OCI-M1 (cell line): ENCODE measurements around the gene SFMBT1.

ENCODE experiments used
- DNase-seq: peaks from one replicate; lab custom pipeline; 2025; lab: John Stamatoyannopoulos, UW

SFMBT1 gene, protein sequence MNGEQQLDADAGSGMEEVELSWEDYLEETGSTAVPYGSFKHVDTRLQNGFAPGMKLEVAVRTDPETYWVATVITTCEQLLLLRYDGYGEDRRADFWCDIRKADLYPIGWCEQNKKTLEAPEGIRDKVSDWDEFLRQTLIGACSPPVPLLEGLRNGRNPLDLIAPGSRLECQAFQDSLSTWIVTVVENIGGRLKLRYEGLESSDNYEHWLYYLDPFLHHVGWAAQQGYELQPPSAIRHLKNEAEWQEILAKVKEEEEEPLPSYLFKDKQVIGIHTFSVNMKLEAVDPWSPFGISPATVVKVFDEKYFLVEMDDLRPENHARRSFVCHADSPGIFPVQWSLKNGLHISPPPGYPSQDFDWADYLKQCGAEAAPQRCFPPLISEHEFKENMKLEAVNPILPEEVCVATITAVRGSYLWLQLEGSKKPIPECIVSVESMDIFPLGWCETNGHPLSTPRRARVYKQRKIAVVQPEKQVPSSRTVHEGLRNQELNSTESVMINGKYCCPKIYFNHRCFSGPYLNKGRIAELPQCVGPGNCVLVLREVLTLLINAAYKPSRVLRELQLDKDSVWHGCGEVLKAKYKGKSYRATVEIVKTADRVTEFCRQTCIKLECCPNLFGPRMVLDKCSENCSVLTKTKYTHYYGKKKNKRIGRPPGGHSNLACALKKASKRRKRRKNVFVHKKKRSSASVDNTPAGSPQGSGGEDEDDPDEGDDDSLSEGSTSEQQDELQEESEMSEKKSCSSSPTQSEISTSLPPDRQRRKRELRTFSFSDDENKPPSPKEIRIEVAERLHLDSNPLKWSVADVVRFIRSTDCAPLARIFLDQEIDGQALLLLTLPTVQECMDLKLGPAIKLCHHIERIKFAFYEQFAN

DNA sequence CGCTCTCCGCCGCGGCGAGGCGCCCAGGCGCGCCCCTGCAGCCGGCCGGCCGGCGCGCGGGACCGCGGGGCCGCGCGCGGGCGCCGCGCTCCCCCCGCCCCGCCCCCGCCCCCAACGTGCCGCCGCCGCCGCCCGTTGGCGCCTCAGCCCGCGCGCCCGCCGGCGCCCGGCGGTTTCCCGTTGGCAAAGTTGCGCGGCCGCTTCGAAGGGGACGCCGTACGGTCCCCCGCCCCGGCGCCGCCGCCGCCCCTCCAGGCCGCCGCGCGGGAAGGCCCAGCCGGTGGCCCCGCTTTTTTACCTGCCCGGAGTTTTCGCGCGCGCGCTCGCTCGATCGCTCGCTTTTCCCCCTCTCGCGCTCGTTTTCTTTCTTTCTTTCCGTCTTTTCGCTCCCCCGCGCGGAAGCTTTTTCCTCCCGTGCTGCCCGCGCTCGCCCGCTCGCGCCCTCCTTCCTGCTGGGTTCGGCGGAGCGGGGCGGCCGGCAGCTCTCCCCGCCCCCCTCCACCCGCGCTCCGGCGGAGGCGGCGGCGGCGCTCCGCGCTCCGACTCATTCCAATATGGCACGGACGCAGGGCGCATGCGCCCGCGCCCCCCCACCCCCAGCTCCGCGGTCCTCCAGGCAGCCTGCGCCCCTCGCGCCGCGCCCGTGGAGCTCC, at the start of gene SFMBT1:
Gene SFMBT1, minus strand, starts transcription at position 556 of the 653 bp plus-strand sequence. CDS start 76,945 bp downstream, outside the sequence.
- DNase-seq, result peak; percentile 75

DNA sequence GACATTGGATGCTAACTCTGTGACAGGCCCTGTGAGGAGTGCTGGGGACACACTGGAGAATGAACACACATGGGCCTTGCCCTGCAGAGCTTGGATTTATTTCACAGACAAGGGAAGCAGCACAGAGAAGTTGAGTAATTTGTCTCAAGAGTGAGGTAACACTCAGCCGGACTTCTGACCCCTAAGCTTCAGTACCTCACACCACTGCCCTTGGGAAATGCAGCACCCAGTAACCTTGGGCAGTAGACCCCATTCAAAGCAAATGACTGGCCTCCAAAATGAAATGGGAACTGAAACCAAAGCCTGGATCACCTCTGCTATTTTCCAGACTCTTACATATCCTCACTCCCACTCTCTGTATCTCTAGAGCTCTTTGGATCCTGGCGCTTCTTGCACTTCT, 47.1 kb upstream of the SFMBT1 start:
- DNase-seq, result no peak

DNA sequence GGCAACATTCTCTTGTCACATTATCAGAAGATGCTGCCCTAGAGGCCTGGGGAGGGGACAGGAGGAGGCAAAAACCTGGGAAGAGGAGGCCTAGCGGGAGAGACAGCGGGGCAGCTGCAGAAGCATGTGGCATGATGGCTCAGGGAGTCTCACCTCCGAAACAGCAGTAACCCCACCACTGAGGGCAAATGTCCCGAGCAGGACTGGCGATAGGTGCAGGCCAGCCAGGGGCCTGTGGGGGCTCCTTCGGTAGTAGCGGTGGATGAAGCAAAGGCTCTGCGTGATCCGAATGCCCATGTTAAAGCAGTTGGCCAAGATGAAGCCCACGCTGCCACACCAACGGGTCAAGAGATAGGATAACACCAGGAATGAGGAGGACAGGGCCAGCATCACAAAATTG, 46.3 kb upstream of the SFMBT1 start:
- DNase-seq, result no peak

DNA sequence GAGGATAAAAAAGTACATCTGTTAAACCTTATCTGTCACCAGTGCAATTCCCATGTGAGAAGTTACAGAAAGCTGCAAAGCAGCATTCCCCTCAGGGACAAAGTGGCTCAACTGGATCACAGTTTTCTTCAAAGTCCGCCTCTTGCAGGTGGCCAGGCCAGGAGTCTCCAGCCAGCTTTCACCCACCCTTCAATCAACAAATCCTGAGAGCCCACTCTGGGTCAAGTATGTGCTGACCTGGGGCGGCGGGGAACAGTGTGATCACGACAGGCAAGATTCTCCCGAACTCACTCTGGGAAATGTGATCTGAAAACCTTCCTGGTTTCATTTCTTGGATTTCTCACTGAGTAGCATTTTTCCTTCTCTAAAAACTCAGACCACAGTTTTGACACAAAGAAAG, 45.1 kb upstream of the SFMBT1 start:
- no peak for DNase-seq

DNA sequence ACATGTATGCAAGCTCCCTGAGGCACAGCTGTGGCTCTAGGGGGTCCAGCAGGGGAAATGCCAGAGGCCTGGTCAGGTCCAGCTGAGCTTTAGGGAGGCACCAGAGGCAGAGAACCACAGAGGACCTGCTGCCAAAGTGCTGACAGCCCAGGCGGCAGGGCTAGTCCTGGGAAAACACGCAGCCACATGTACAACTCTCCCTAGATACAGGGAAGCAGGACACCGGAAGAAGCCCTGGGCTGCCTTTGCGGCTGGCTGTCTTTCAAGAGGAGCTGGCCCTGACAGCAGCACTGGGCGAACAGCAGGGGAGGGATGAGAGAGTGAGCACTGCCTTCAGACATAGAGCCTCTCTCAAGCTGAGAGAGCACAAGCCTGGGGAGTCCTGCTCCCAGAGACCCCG, 43.6 kb upstream of the SFMBT1 start:
- no peak for DNase-seq

DNA sequence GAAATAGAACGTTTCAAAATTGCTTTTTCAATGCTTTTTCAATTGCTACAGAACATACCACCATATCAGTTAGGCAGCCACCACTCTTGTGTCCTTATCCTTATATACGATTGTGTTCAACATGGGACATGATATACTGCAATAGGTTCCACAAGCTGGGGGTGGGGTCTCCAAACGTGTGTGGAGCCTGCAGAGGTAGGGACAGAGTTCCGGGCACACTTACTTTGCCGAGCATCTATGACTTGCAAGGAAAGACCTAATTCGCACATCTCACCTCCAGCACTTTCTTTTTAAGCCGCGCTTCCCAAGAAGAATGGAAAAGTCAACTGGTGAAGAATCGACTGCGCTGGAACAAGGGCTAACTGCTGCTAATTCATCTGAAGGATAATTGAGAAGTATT, 39.6 kb upstream of the SFMBT1 start:
- no peak for DNase-seq

DNA sequence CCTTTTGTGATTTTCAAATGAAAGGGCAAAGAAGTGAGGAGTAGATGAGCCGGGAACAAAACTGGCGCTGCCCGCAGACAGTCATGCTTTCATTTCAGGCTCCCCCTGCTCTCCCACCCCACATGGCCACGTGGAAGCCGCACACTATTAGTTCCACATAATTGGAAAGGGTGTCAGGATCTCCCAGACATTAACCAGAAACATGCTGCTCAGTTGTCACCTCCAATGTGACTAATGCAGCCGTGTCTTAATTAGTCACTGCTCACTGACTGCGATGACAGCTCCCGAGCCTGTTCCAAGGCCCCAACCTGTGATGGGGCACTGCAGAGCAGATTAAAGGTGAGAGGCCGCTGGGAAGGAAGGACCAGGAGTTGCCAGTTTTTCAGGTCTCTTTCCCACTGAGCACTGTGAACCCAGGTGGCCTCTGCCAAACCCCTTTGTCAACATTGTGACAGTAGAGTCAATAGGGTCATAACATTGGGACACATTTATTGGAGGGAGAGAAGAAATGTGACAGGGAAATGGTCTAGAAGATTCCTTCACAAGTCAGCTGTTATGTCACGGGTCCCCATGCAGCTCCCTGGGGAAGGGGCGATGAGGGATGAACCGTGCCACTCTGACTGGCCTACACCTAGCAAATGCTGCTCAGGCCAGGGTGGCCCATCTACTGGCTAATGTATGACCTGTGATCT, 38.6 kb upstream of the SFMBT1 start:
- no peak for DNase-seq

DNA sequence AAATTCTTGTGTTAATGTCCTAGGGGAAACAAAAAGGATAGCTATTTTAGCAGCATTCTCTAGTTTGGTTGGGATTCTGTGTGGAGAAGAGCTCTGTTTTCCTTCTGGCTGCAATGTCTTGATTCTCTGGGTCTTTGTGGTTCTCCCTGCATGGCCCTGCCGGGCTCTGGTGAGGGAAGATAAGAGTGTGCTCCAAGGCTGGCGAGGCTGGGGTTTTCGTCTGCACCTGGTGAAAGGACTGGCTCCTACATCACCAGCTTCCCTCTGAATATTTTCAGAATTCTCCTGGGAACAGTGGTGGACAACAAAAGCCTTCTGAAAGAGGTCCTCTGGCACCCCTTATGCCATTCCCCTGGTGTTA, 38.1 kb upstream of the SFMBT1 start:
- peak; percentile 74 for DNase-seq

DNA sequence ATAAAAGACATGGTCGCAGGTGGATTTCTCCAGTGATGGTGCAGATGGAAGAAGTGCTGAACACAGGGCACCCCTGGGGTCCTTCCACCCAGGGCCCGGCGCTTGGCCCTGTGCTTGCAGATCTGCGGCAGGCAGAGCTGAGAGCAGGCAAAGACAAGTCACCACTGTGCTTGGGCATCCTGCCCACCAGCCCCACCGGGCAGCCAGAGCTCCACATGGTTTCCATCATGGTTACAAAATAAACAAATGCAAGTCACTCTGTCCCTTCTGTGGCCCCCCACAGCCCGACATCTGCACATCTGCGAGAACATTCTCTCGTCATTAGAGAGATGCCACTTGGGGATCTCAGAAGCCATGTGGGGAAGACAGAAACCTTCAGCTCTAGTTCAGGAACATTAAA, 37.6 kb upstream of the SFMBT1 start:
- peak; percentile 57 for DNase-seq

DNA sequence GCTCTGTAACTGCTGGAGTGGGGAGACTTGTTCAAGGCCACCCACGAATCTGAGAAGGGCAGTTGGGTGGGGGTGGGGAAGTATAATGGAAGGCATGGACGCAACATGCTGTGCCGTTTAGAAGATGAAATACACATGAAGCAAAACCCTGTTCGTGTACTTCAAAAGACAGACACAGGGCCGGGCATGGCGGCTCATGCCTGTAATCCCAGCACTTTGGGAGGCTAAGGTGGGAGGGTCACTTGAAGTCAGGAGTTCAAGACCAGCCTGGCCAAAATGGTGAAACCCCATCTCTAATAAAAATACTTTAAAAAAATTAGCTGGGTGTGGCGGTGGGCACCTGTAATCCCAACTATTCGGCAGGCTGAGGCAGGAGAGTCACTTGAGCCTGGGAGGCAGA, 36.9 kb upstream of the SFMBT1 start:
- DNase-seq, result no peak

DNA sequence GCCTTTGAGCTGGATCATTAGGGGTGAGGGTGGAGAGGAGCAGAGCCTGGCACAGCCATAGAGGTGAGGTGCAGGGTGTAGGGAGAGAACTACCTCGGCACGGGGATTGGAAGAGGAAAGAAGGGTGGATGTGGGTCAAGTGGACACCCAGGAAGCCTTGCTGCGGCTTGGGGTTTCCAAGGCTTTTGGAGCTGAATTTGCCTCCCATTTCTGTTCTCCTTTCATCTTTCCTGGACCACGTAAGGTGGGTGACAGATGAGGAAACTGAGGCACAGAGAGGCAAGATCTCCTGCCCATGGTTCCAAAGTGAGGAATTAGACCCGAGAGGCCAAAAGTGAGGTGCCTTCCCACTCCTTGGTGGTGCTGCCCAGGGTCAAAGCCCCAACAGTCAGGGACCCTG, 35.4 kb upstream of the SFMBT1 start:
- no peak for DNase-seq

DNA sequence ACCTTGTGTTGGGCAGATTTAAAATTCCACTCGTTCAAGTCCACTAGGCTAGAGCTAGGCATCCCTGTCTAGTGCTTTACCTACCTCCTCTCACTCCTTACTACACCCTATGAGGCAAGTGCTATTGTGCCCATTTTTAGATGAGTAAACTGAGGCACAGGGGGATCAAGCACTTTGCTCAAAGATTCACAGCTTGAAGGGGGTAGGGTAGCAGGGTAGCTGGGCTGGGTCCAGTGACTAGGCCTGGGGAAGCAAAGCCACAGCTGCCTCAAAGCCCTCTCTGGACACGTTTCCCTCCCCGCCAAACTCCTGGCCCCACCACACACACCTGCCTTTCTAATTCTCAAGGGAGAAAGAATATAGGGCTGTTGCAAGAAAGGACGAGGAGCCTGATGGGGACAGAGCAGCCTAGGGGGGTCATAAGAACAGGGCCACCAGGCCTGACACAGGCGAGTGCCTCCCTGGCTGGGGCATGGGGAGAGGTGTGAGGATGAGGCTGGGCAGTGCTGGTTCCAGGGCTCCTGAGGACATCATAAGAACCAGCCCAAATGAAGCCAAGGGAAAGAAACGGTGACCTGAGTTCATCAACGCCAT, 34.8 kb upstream of the SFMBT1 start:
- no peak for DNase-seq

DNA sequence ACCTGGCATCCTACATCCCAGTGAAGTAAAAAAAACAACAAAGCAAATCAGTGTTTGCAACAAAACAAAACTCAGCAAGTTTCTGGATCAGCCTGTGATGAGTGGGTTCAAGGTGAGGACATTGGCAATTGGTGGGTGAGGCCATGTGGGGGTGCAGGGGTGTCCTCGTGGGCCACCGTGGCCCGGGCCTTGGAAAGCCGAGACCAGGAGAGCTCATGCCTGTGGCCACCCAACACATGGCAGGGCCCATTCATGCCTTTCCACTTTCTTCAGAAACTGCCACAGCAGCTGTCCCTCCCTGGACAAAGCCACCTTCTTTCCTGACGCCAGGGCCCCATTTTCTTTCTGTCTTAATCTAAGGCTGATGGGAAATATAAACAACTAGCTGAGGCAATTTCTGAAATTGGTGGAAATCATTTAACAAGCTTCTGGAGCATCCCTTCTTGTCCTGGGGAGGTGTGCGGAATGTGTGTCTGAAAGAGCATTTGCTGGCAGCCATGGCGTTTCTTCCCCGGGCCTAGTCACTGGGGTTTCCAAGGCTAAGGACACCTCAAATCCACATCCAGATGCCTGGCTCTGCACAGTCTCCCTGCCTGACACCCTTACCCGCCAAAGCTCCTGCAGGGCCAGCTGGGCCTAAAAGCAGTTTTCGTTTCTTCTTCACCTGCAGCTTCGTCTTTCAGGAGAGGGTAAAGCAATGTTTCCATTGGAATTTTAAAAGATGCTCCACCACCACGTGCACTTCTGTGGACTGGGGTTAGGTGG, 34.1 kb upstream of the SFMBT1 start:
- no peak for DNase-seq

DNA sequence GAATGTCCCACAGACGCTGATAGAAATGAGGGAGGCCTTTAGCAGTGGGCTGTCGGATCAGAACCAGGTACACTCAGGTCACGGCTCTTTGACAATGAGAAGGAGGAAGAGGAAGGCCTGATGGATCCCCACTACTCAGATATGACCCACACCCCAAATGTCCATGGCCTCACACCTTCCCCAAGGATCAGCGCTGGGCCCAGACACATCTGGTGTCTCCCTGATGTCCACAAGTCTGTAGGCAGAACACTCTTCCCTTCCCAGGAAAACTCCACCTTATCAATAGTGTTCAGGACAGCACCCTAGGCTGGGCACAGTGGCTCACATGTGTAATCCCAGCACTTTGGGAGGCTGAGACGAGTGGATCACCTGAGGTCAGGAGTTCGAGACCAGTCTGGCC, 33.3 kb upstream of the SFMBT1 start:
- DNase-seq, result no peak

DNA sequence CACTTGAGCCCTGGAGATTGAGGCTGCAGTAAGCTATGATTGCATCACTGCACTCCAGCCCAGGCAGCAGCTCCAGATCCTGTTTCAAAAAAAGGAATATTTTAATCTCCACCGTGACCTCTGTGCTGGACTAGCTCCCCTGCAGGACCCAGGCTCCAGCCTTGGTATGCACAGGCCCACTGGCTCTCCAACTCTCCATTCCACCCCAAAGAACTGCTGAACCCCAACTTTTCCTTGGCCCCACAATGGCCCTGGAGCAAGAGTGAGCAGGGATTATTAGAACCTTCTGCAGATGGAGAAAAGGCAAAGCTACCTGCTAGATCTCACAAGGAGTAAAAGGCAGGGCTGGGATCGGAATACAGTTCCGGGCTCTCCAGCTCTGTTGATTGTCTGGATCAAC, 32.8 kb upstream of the SFMBT1 start:
- no peak for DNase-seq

DNA sequence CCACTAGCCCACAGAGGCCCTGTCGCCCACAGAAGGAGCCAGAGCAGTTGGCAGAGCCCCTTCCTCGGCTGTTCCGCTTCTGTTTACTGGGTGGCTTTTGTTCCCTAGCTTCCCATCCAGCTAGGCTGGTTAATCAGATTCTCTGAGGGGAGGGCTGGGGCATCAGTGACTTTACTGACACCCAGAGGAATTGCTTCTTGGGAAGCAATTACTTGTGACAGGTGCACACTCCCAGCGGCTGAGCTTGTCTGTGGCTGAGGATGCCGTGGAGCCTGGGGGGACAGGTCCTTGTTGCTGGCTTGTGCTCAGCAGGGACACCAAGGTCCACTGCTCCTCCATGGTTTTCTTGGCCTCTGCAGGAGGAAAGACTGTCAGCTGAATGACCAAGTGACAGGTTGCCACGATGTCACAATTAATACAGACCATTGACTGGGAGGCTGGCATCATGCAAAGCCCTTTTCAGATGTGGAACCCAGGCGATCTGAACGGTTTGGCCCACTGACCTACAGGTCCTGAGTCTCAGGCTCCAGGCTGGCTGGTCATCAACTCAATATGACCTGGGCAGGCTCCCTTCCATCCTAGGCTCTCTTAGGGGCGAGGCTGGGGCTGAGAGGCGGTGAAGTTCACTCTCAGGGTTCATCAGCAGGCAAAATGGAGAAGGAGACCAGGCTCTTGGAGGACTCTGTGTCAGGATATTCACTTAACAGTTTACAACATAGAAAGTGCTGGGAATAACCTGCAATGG, 31.8 kb upstream of the SFMBT1 start:
- no peak for DNase-seq

DNA sequence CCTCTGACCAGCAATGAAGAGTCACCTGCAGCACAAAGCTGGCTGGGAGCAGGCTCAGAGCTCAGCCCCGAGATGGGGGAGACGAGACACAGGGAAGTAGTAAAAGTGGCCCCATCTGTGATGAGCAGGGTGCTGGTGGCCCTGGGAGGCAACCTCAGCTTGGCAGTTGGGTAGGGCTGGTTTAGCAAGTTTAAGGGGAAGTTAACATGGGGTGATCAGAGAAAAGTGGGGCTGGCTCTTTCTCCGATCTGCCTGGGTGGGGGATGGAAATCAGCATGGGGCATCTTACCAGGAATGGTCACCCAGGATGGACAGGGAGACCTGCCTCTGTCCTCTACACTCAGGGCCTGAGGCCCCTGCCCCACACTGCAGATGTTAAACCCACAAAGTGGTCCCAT, 29.9 kb upstream of the SFMBT1 start:
- no peak for DNase-seq

DNA sequence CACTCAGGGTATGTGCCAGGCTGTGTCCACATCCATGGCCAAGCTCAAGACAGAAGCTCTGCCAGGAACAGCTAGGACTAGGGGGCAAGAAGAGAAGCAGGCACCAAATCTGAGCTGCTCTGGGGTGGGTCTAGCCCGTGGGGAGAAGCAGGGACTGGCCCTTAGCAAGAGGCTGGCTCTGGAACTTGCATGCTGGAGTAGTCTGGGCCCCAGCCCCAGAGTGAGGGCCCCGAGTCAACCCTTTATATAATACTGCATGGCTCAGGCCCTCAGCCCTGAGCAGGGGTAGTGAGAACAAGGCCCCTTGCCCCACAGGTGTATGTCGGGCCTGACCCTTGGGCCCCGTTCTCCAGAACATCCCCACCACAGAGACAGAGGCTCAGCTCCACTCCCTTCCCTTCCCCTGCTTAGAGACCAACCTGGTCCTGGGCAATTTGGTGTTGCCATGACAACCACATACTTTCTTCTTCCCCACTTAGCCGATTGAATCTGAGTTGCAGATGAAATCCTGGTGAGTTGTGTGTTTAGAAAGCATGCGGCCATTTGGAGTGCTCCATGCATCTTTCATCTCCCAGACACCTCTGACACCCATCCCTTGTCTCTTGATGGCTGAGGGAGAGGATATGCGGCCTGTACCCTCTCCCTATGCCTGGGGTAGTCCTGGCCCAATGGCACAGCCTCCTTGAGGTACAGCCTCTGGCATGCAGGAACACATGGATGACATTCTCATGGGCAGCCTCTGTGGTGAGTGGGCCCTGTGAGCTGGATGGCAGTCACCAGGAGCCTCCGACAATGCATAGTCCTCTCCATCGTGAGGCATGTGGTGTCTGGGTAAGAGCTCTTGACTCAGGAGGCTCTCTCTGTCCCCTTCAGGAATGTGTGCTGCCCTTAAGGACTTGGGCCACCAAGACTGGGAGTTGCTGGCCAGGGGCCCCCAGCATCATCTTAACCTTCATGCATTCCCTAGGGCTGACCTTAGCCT, 29.2 kb upstream of the SFMBT1 start:
- DNase-seq, result no peak

DNA sequence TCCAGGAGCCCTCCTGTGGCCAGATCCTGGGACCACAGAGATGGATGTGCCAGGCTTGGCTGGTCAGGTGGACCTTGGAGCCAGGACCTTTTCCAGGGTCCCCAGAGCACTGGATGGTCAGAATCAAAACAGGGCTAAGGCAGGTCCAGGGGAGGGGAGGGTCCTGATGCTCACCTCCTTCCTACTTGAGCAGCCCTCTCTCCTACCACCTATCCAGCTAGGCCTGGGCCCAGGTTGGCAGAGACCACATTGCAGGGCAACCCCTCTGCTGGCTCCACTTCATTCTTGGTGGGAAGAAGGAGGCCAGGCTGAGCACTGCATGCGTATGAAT, 28.5 kb upstream of the SFMBT1 start:
- no peak for DNase-seq
